ENCODE data around the gene NPR3.

DNA sequence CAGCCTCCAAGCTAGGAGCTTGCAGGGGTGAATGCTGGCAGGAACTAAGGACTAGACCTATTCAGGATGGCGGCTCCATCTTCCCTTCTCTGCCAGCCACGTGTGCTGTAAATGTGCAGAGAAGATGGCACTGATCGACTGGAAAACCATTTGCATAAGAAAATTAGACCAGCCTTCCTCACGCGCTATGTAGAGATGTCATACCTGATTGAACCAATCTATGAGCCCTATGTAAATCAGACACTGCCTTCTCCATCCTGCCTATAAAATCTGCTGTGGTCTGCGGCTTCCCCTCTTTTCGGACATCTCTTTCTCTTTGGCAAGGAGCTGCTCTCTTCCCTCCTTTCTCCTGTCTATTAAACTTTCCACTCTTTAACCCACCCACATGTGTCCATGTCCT lies 91.6 kb downstream of the NPR3 start:
- TF ChIP-seq CEBPB (IDR thresholded peaks at IDR 0.05) (no peak), YY1 (IDR thresholded peaks at IDR 0.05; ENCODE audit: low read depth) (no peak), TCF12 (IDR thresholded peaks at IDR 0.05; ENCODE audit: low read depth) (no peak), EP300 (IDR thresholded peaks at IDR 0.05; ENCODE audit: borderline replicate concordance) (no peak), NFIC (IDR thresholded peaks at IDR 0.05) (no peak), REST (IDR thresholded peaks at IDR 0.05; ENCODE audit: low read depth) (no peak)

Measured in Ishikawa (cell line).